T-helper 2 cell treated with Interferon-gamma antibody and Interleukin-4, amounts not matched to agents 100 ng/mL and 5 ng/mL, for 36 hours (primary cell): Measurements from ENCODE around the gene ARPC4. TPM values are rescaled to one million over a fixed set of nuclear protein-coding genes. Genes with fewer than 3 reads are reported as not detected.

Experiments used
- intact Hi-C: fragments of 100-400 bp; cut with micrococcal nuclease; formaldehyde crosslinking; loops from one replicate; pipeline ENCODE4 v1.15.1; 2023
- total RNA-seq: library from RNA; stranded (reverse); gene quantifications from 2 replicates; pipeline ENCODE4 v1.2.3, GENCODE V29; 2022

Gene ARPC4
- 295 and 297 TPM in 2 replicates for total RNA-seq

DNA sequence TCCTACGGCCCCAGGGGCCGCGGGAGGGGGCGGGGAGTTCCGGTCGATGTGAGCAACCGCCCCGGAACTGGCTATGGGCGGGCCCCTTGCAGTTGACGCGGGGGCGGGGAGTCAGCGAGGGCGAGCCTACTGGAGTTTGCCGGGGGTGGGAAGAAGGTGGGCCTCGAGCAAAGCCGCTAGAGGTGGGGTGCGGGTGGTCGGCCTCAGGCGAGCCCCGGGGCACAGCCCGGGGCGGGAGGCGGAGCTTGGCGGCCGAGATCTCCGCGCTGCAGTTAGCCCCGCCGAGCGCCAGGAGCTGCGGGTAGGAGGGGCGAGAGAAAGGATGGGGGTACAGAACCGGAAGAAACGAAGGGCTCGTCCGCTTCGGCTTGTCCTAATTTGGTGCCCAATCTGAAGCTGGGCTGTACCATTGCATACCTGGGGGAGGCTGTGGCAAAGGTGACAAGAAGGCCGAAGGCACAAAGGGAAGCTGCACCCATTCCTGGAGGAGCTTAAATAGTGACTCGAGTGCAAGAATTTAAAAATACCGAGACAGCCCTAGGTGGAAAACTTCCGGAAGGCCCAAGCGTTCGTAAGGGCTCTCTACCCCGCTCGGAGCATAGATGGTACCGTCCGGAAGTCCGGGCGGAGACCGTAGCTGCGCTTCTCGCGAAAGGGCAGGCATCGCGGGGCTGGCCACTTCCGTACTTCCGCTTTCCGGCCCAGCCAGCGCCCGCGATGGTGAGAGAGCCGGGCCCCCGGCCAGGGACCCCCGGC is at the start of gene ARPC4, which contains the start of gene TADA3:
TSS of gene ARPC4 (plus strand) at position 678 of the 756 bp plus-strand sequence. CDS start at position 718, 40 bp downstream.
TSS of gene TADA3 (minus strand) at position 69 of the 756 bp plus-strand sequence. CDS start 1,007 bp downstream, outside the sequence.
- intact Hi-C loops, result loop anchor here (1.0 to 5.0 kb wide), 12 partner anchors 23 to 529 kb away; partner anchors contain the start of genes BRPF1, CAMK1, CRELD1 and FANCD2

DNA sequence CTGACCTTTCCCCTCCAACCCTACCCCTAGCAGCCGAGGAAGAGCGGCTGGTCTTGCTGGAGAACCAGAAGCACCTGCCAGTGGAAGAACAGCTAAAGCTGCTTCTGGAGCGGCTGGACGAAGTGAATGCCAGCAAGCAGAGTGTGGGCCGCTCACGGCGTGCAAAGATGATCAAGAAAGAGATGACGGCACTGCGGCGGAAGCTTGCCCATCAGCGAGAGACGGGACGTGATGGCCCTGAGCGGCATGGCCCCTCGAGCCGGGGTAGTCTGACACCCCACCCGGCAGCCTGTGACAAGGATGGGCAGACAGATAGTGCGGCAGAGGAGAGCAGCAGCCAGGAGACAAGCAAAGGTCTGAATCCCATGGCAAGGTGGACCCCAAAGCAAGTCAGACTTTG is 49.3 kb upstream of the ARPC4 start:
- intact Hi-C loops, result no loop called here

- intact Hi-C loops, result no loop called here
Measured at GRCh38 chr3:9744162-9744561, 48.7 kb upstream of the ARPC4 start.

DNA sequence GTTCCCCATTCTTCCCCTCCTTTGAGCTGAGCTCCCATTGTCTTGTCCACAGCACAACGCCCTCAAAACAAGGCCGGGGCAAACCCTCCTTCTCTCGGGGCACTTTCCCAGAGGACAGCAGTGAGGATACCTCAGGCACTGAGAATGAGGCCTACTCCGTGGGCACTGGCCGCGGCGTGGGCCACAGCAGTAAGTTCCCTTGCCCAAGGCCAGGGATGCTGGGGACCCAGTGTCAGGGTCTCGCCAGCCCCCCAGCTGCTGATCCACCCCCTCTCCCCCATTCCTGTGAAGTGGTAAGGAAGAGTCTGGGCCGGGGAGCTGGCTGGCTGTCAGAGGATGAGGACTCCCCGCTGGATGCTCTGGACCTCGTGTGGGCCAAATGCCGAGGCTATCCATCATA is 47.4 kb upstream of the ARPC4 start:
- intact Hi-C loops, result no loop called here

DNA sequence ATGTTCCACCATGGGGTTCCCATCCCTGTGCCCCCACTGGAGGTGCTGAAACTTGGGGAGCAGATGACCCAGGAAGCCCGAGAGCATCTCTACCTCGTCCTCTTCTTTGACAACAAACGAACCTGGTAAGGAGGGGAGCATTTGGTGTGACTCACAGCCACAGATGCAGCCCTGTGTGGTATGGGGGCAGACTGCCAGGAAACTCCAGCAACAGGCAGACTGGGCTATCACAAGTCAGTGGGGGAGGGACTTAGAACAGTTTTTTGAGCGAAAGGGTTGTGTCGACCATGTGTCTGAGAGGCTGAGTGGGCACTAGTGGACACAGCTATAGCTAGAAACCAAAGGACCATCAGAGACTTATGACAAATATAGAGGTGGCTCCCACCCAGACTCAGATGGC is 46.6 kb upstream of the ARPC4 start:
- intact Hi-C loops, result no loop called here

DNA sequence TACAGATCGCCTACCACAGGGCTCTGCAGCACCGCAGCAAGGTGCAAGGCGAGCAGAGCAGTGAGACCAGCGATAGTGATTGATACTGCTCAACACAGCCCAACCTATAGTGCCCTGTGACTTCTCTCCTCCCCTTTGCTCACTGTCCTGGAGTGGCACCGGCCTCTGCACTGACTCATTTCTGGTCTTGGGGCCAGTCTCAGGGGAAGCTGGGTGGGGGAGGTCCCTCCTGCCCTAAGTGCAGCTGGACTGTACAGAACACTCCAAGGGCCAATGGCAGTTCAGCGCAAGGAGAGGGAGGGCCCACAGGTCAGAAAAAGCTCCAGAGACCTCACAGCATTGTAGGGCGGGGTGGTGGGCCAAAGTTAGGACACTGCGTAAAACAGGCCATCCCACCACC is 45.6 kb upstream of the ARPC4 start:
- intact Hi-C loops, result no loop called here

GRCh38 chr3:9748031-9748430 is 44.9 kb upstream of the ARPC4 start:
- intact Hi-C loops, result no loop called here

GRCh38 chr3:9749296-9749644 is 43.6 kb upstream of the ARPC4 start:
- intact Hi-C loops, result no loop called here

DNA sequence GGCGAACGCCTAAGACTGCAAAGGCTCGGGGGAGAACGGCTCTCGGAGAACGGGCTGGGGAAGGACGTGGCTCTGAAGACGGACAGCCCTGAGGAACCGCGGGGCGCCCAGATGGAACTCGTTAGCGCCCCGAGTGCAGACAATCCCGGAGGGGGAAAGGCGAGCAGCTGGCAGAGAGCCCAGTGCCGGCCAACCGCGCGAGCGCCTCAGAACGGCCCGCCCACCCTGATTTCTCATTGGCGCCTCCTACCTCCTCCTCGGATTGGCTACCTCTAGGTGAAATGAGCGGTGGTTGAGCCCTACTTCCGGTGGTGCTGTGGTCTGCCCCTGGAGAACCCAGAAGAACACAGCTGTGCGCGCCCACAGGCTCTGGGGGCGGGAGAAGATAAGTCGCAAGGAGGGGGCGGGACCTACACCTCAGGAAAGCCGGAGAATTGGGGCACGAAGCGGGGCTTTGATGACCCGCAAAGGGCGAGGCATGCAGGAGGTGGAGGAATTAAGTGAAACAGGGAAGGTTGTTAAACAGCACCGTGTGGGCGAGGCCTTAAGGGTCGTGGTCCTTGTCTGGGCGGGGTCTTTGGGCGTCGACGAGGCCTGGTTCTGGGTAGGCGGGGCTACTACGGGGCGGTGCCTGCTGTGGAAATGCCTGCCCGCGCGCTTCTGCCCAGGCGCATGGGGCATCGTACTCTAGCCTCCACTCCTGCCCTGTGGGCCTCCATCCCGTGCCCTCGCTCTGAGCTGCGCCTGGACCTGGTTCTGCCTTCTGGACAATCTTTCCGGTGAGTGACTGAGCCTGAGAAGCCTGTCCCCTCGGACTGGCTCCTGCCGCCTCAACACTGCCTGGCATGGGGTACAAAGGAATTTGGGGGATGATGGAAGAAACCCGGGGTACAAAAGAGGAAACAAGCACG is 43.0 kb upstream of the ARPC4 start, which contains the start of gene OGG1:
TSS of gene OGG1 (plus strand) at position 308 of the 911 bp plus-strand sequence. CDS start at position 643, 335 bp downstream.
- intact Hi-C loops, result loop anchor here (1.0 kb wide), 4 partner anchors 19 to 101 kb away; partner anchors contain the start of genes BRPF1, CAMK1, MTMR14 and TADA3

GRCh38 chr3:9750556-9751411 is 42.1 kb upstream of the ARPC4 start:
- intact Hi-C loops, result loop anchor here (1.0 kb wide), 4 partner anchors 19 to 101 kb away; partner anchors contain the start of genes BRPF1, CAMK1, MTMR14 and TADA3

GRCh38 chr3:9754678-9755077 is 38.2 kb upstream of the ARPC4 start:
- intact Hi-C loops, result no loop called here

- intact Hi-C loops, result no loop called here
Measured at GRCh38 chr3:9757427-9757826, 35.5 kb upstream of the ARPC4 start.

GRCh38 chr3:9760779-9761505 is 31.9 kb upstream of the ARPC4 start:
- intact Hi-C loops, result no loop called here

GRCh38 chr3:9761919-9762318 is 31.0 kb upstream of the ARPC4 start:
- intact Hi-C loops, result no loop called here

- intact Hi-C loops, result no loop called here
Measured at GRCh38 chr3:9762871-9763270, 30.0 kb upstream of the ARPC4 start.

GRCh38 chr3:9765865-9766264 is 27.0 kb upstream of the ARPC4 start:
- intact Hi-C loops, result no loop called here

- intact Hi-C loops, result no loop called here
Measured at GRCh38 chr3:9767418-9767817, 25.5 kb upstream of the ARPC4 start.

DNA sequence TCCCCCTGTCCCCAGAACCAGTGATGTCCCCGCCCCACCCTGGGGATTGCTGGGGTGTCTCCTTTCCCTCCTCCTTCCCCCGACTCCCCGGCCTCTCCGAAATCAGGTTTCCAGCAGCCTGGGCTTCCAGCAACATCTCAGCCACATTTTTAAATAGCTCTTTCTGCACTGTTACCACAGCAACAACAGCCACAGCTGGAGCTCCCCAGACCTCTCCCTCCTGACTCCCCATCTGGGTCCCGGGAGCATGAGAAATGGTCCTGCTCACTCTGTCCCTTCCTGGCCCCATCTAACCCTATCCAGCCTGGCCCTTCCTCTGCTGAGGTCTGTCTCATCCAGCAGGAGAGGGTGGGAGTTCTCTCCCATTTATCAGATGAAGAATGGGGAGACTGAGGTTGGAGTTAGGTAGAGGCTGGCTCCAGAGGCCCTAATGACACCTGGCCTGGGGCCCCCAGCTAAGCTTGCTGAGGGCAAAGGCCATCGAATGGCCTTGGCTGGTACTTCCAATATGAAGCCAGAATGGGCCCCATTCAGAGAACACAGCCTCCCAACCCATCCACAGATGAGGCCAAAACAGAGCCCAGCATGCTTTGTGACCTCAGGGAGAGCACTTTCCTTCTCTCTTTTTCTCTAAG is 24.6 kb upstream of the ARPC4 start:
- intact Hi-C loops, result no loop called here

DNA sequence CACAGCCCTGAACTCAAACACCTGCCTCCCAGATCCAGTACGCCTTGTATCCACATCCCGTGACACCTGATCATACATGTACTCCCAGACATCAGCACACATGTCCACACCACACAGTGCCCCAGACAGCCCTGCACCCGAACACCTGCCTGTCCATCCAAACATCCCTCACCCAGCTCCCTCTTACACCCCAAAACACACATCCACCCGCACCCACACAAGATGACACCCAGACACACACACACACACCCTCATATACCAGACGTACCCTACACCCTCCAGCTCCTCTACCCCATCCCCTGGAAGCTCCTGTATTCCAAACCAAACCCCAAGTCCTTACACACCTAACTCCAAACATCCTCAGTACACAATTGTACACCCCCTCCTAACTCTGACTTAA is 23.9 kb upstream of the ARPC4 start:
- intact Hi-C loops, result loop anchor here (1.0 kb wide), 3 partner anchors 10 to 24 kb away; partner anchors contain the start of gene ARPC4
